GM12874 (cell line): Measurements from ENCODE around the gene DHCR7.

ENCODE experiments used
- CTCF ChIP-seq: IDR thresholded peaks from 2 replicates; pipeline ENCODE4 v1.5.1; 2011; ENCODE audit warnings: low read depth, mild to moderate bottlenecking, control low read depth, low read length, moderate library complexity; ENCODE audit not compliant: insufficient read depth

The DHCR7 gene

GRCh38 chr11:71453918-71454304, 5.7 kb upstream of the DHCR7 start:
- TF ChIP-seq CTCF = no peak

GRCh38 chr11:71453037-71453917, 5.1 kb upstream of the DHCR7 start, which contains the start of gene NADSYN1:
TSS of gene NADSYN1 (plus strand) at chr11:71453203. CDS start at chr11:71453297, 94 bp downstream.
- no peak for TF ChIP-seq CTCF

- TF ChIP-seq CTCF = no peak
Measured at GRCh38 chr11:71452199-71453036, 4.2 kb upstream of the DHCR7 start.

- no peak for TF ChIP-seq CTCF
Measured at GRCh38 chr11:71451596-71452198, 3.5 kb upstream of the DHCR7 start.

- no peak for TF ChIP-seq CTCF
Measured at GRCh38 chr11:71450939-71451338, 2.7 kb upstream of the DHCR7 start.

GRCh38 chr11:71450507-71450906, 2.3 kb upstream of the DHCR7 start:
- no peak for TF ChIP-seq CTCF

- no peak for TF ChIP-seq CTCF
Measured at GRCh38 chr11:71449596-71449995, 1.4 kb upstream of the DHCR7 start.
